BJ (cell line): Measurements from ENCODE around the gene DICER1. TPM values are rescaled to one million over a fixed set of nuclear protein-coding genes. Genes with fewer than 3 reads are reported as not detected.

Experiments used
- CTCF ChIA-PET: fragments of 350-600 bp; formaldehyde crosslinking; extraction: SDS; loops from one replicate; lab custom pipeline; 2021; ENCODE audit warnings: antibody characterized with exemption, inconsistent platforms; lab: Yijun Ruan, JAX
- POLR2A ChIA-PET: fragments of 300-600 bp; sonication (Branson Sonifier 250); formaldehyde crosslinking; extraction: SDS; loops from one replicate; lab custom pipeline; 2021; ENCODE audit warnings: antibody characterized with exemption; lab: Charles Lee
- DNase-seq: peaks from one replicate; pipeline ENCODE4 v3.0.0-alpha.2; 2011; ENCODE audit warnings: low read depth
- H3K27me3 ChIP-seq: 2 replicates; pipeline ENCODE4 v1.6.0; 2011; ENCODE audit warnings: low read length; ENCODE audit not compliant: control insufficient read depth, insufficient read depth
- H3K36me3 ChIP-seq: 2 replicates; pipeline ENCODE4 v1.5.1; 2011; ENCODE audit warnings: low read length; ENCODE audit not compliant: control insufficient read depth, insufficient read depth
- H3K4me3 ChIP-seq: 2 replicates; pipeline ENCODE4 v1.5.1; 2011; ENCODE audit warnings: low read depth, mild to moderate bottlenecking, control low read depth, low read length
- CTCF ChIP-seq: IDR thresholded peaks from 2 replicates; pipeline ENCODE4 v1.5.1; 2011; ENCODE audit warnings: low read depth, mild to moderate bottlenecking, control low read depth, inconsistent platforms, low read length, moderate library complexity; ENCODE audit not compliant: insufficient read depth
- polyA plus RNA-seq: library from polyadenylated mRNA; depleted of rRNA; stranded (reverse); fragments of >200 nt; gene quantifications from 2 replicates; pipeline ENCODE4 v1.2.3, GENCODE V29; 2011

The DICER1 gene
- polyA plus RNA-seq, 1 experiment: 15.7 TPM

GRCh38 chr14:95147597-95147996, 9.7 kb downstream of the DICER1 start:
- POLR2A ChIA-PET: no interaction called here
- CTCF ChIA-PET: no interaction called here
- Histone ChIP-seq H3K27me3 (no peaks in the 10 kb centered on the region), H3K4me3 (no peak overlapping the region), H3K36me3 (no peaks in the 10 kb centered on the region)
- no peak for DNase-seq
- no peak for TF ChIP-seq CTCF

- TF ChIP-seq CTCF: no peak
- CTCF ChIA-PET: no interaction called here
- no peak for DNase-seq
- POLR2A ChIA-PET: no interaction called here
- Histone ChIP-seq H3K27me3 (no peaks in the 10 kb centered on the region), H3K4me3 (no peak overlapping the region), H3K36me3 (no peaks in the 10 kb centered on the region)
Observed at GRCh38 chr14:95146079-95146771, 11.1 kb downstream of the DICER1 start.

GRCh38 chr14:95144849-95145248, 12.5 kb downstream of the DICER1 start:
- Histone ChIP-seq H3K36me3 (no peaks in the 10 kb centered on the region), H3K27me3 (no peaks in the 10 kb centered on the region), H3K4me3 (no peak overlapping the region)
- no peak for DNase-seq
- CTCF ChIA-PET: no interaction called here
- POLR2A ChIA-PET: no interaction called here
- no peak for TF ChIP-seq CTCF

GRCh38 chr14:95143808-95144620, 13.3 kb downstream of the DICER1 start:
- POLR2A ChIA-PET: no interaction called here
- no peak for TF ChIP-seq CTCF
- no peaks in the 10 kb centered on the region for H3K27me3 ChIP-seq
- CTCF ChIA-PET: no interaction called here
- no peak overlapping the region for H3K4me3 ChIP-seq
- DNase-seq: no peak
- no peaks in the 10 kb centered on the region for H3K36me3 ChIP-seq

- POLR2A ChIA-PET: no interaction called here
- H3K4me3 ChIP-seq: no peak overlapping the region
- no peaks in the 10 kb centered on the region for H3K36me3 ChIP-seq
- no peak for TF ChIP-seq CTCF
- no peaks in the 10 kb centered on the region for H3K27me3 ChIP-seq
- DNase-seq: no peak
- CTCF ChIA-PET: interaction anchor here (1.5 kb wide), 1 partner anchor 50 kb away, joined by 3 read pairs; no protein-coding TSS in a partner anchor
Observed at GRCh38 chr14:95142208-95142607, 15.1 kb downstream of the DICER1 start.
